ENCODE measurements around the gene ZEB1.
"Not testable (repeated sequence)": the region's sequence is repeated elsewhere in the genome, so short reads cannot be mapped to it uniquely, and the experiment has no call there.

DNA sequence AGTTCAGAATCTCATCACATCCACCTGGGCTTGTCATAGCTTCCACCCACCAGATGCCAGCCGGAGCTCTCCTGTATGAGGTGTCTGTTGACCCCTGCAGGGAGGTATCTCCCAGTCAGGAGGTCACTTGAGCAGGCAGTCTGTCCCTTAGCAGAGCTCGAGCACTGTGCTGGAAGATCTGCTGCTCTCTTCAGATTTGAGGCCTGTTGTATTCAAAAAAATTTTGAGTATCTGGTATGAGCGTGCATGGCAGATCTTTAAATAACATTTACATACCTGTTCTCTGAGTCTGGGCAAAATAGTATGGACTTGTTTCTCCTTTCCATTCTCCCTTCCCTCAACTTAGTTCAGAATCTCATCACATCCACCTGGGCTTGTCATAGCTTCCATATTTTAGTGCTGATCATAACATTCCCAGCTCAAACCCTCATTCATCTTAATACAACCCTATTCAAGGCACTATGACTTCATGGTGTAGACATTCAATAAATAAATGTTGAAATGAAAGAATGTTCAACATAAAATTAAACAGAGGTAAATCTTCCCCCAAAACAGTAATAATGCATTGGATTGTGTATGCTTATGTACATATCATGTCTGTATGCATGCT is 249.3 kb downstream of the ZEB1 start:
- TF ChIP-seq POLR2A, EP300 (IDR thresholded peaks at IDR 0.05): not testable (repeated sequence)
- TF ChIP-seq, protein P1, sequence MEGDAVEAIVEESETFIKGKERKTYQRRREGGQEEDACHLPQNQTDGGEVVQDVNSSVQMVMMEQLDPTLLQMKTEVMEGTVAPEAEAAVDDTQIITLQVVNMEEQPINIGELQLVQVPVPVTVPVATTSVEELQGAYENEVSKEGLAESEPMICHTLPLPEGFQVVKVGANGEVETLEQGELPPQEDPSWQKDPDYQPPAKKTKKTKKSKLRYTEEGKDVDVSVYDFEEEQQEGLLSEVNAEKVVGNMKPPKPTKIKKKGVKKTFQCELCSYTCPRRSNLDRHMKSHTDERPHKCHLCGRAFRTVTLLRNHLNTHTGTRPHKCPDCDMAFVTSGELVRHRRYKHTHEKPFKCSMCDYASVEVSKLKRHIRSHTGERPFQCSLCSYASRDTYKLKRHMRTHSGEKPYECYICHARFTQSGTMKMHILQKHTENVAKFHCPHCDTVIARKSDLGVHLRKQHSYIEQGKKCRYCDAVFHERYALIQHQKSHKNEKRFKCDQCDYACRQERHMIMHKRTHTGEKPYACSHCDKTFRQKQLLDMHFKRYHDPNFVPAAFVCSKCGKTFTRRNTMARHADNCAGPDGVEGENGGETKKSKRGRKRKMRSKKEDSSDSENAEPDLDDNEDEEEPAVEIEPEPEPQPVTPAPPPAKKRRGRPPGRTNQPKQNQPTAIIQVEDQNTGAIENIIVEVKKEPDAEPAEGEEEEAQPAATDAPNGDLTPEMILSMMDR (IDR thresholded peaks at IDR 0.05): not testable (repeated sequence)

Data from ovary (tissue), 3 donors.